Measurements from ENCODE around the gene EGFR.

Gene EGFR

GRCh38 chr7:55178292-55178862, 159.6 kb downstream of the EGFR start:
- H4K20me1 ChIP-seq (ENCODE audit: insufficient read depth, low read length, poor library complexity, severe bottlenecking), result no peaks in the 10 kb centered on the region
- H3K4me1 ChIP-seq (ENCODE audit: insufficient read depth, low read length, poor library complexity, severe bottlenecking), result no peaks in the 10 kb centered on the region
- no peak overlapping the region for H3K4me2 ChIP-seq (ENCODE audit: low read depth, low read length, poor library complexity, severe bottlenecking)
- H2AFZ ChIP-seq (ENCODE audit: low read length), result no peak overlapping the region
- no peaks in the 10 kb centered on the region for H3K36me3 ChIP-seq (ENCODE audit: insufficient read depth, low read length)
- no peaks in the 10 kb centered on the region for H3K9me2 ChIP-seq (replicated peaks; ENCODE audit: low read depth, low read length)
- no peaks in the 10 kb centered on the region for H3K79me2 ChIP-seq (ENCODE audit: insufficient read depth, low read length)
- no peaks in the 10 kb centered on the region; the same call in 1 of the 2 replicates for H3K9me3 ChIP-seq (ENCODE audit: insufficient read depth, low read depth, low read length)
- H3K27me3 ChIP-seq (ENCODE audit: insufficient read depth, low read length, poor library complexity, severe bottlenecking), result no peaks in the 10 kb centered on the region
- TF ChIP-seq EZH2phosphoT487 (IDR thresholded peaks at IDR 0.05; ENCODE audit: borderline replicate concordance), result no peak
- TF ChIP-seq CTCF (conservative IDR thresholded peaks at IDR 0.05; ENCODE audit: low read length), result no peak
- H3F3A ChIP-seq (ENCODE audit: low read depth), result no peaks in the 10 kb centered on the region
- no peak overlapping the region for H3K4me3 ChIP-seq (ENCODE audit: low read length, poor library complexity, severe bottlenecking)
- H3K9ac ChIP-seq (ENCODE audit: low read depth, low read length, poor library complexity, severe bottlenecking), result no peak overlapping the region

- Histone ChIP-seq H4K20me1 (ENCODE audit: insufficient read depth, low read length, poor library complexity, severe bottlenecking) (no peaks in the 10 kb centered on the region), H3F3A (ENCODE audit: low read depth) (no peaks in the 10 kb centered on the region), H2AFZ (ENCODE audit: low read length) (no peak overlapping the region), H3K4me3 (ENCODE audit: low read length, poor library complexity, severe bottlenecking) (no peak overlapping the region), H3K4me1 (ENCODE audit: insufficient read depth, low read length, poor library complexity, severe bottlenecking) (no peaks in the 10 kb centered on the region), H3K9me2 (replicated peaks; ENCODE audit: low read depth, low read length) (no peaks in the 10 kb centered on the region), H3K9me3 (ENCODE audit: insufficient read depth, low read depth, low read length) (no peaks in the 10 kb centered on the region; the same call in 1 of the 2 replicates), H3K9ac (ENCODE audit: low read depth, low read length, poor library complexity, severe bottlenecking) (no peak overlapping the region), H3K4me2 (ENCODE audit: low read depth, low read length, poor library complexity, severe bottlenecking) (no peak overlapping the region), H3K79me2 (ENCODE audit: insufficient read depth, low read length) (no peaks in the 10 kb centered on the region), H3K27me3 (ENCODE audit: insufficient read depth, low read length, poor library complexity, severe bottlenecking) (no peaks in the 10 kb centered on the region), H3K36me3 (ENCODE audit: insufficient read depth, low read length) (no peaks in the 10 kb centered on the region)
- TF ChIP-seq CTCF (conservative IDR thresholded peaks at IDR 0.05; ENCODE audit: low read length) (no peak), EZH2phosphoT487 (IDR thresholded peaks at IDR 0.05; ENCODE audit: borderline replicate concordance) (no peak)
Observed at GRCh38 chr7:55178863-55179773, 160.3 kb downstream of the EGFR start.

- H3K4me2 ChIP-seq (ENCODE audit: low read depth, low read length, poor library complexity, severe bottlenecking), result no peak overlapping the region
- no peak overlapping the region for H3K4me3 ChIP-seq (ENCODE audit: low read length, poor library complexity, severe bottlenecking)
- TF ChIP-seq EZH2phosphoT487 (IDR thresholded peaks at IDR 0.05; ENCODE audit: borderline replicate concordance) (no peak), CTCF (conservative IDR thresholded peaks at IDR 0.05; ENCODE audit: low read length) (no peak)
- no peaks in the 10 kb centered on the region; the same call in 1 of the 2 replicates for H3K9me3 ChIP-seq (ENCODE audit: insufficient read depth, low read depth, low read length)
- no peak overlapping the region for H3K9ac ChIP-seq (ENCODE audit: low read depth, low read length, poor library complexity, severe bottlenecking)
- H3K79me2 ChIP-seq (ENCODE audit: insufficient read depth, low read length), result no peaks in the 10 kb centered on the region
- H3K9me2 ChIP-seq (replicated peaks; ENCODE audit: low read depth, low read length), result no peaks in the 10 kb centered on the region
- H3K36me3 ChIP-seq (ENCODE audit: insufficient read depth, low read length), result no peaks in the 10 kb centered on the region
- no peaks in the 10 kb centered on the region for H3F3A ChIP-seq (ENCODE audit: low read depth)
- H3K4me1 ChIP-seq (ENCODE audit: insufficient read depth, low read length, poor library complexity, severe bottlenecking), result no peaks in the 10 kb centered on the region
- H4K20me1 ChIP-seq (ENCODE audit: insufficient read depth, low read length, poor library complexity, severe bottlenecking), result no peaks in the 10 kb centered on the region
- no peak overlapping the region for H2AFZ ChIP-seq (ENCODE audit: low read length)
- no peaks in the 10 kb centered on the region for H3K27me3 ChIP-seq (ENCODE audit: insufficient read depth, low read length, poor library complexity, severe bottlenecking)
Observed at GRCh38 chr7:55179931-55180682, 161.3 kb downstream of the EGFR start.

Data from Loucy (cell line).